ENCODE measurements around the gene ENTPD5.

DNA sequence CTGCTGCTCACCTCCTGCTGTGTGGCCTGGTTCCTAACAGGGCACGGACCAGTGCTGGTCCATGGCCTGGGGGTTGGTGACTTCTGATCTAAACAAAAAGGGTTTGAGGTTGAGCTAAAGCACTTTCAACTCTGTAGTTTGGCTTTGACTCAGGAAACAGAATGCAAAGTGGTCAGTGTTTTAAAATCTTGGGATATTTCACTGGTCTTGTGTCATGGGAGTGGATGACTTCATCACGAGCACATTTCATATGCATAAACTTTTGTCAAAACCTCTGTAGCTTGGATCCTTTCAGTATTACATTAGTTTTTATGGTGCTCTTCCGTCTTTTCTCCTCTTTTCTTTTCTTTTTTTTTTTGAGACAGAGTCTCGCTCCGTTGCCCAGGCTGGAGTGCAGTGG is 94.8 kb downstream of the ENTPD5 start:
- TF ChIP-seq, protein P1, sequence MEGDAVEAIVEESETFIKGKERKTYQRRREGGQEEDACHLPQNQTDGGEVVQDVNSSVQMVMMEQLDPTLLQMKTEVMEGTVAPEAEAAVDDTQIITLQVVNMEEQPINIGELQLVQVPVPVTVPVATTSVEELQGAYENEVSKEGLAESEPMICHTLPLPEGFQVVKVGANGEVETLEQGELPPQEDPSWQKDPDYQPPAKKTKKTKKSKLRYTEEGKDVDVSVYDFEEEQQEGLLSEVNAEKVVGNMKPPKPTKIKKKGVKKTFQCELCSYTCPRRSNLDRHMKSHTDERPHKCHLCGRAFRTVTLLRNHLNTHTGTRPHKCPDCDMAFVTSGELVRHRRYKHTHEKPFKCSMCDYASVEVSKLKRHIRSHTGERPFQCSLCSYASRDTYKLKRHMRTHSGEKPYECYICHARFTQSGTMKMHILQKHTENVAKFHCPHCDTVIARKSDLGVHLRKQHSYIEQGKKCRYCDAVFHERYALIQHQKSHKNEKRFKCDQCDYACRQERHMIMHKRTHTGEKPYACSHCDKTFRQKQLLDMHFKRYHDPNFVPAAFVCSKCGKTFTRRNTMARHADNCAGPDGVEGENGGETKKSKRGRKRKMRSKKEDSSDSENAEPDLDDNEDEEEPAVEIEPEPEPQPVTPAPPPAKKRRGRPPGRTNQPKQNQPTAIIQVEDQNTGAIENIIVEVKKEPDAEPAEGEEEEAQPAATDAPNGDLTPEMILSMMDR (conservative IDR thresholded peaks at IDR 0.05 in 1 of 2, IDR thresholded peaks at IDR 0.05 in 1 of 2; ENCODE audit: low read depth in 1 of 2, low read length in 2 of 2), result no peak
- TF ChIP-seq EZH2 (IDR thresholded peaks at IDR 0.05; ENCODE audit: low read length, missing control alignments), result no peak
